22Rv1 (cell line): ENCODE measurements around the gene NELL1.

Source experiments
- ZFX ChIP-seq: fragments of 450-650 bp; IDR thresholded peaks from 2 replicates; pipeline ENCODE4 v1.6.1; 2017; ENCODE audit warnings: antibody characterized with exemption, borderline replicate concordance
- TF ChIP-seq, protein P1 (sequence below): fragments of 450-650 bp; IDR thresholded peaks from 2 replicates; pipeline ENCODE4 v1.5.1; 2017; ENCODE audit warnings: mild to moderate bottlenecking

DNA sequence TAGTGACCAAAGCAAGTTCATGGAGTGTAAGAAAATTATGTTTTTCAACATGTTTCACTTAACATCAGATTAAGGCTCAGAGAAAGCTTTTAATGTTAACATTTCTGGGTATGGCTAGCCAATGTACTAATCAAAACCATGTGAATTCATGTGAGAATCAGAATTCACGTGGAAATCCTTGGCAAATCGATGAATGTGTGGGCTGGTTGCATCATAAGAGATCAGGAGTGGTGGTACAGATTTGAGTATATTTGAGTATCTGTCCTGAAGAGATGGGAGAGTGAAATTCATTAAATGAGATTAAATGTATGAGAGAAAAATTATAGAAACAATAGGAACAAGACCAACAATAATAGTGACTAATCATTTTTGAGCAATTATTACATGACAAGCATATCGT is 884.9 kb downstream of the NELL1 start:
- TF ChIP-seq, protein P1, sequence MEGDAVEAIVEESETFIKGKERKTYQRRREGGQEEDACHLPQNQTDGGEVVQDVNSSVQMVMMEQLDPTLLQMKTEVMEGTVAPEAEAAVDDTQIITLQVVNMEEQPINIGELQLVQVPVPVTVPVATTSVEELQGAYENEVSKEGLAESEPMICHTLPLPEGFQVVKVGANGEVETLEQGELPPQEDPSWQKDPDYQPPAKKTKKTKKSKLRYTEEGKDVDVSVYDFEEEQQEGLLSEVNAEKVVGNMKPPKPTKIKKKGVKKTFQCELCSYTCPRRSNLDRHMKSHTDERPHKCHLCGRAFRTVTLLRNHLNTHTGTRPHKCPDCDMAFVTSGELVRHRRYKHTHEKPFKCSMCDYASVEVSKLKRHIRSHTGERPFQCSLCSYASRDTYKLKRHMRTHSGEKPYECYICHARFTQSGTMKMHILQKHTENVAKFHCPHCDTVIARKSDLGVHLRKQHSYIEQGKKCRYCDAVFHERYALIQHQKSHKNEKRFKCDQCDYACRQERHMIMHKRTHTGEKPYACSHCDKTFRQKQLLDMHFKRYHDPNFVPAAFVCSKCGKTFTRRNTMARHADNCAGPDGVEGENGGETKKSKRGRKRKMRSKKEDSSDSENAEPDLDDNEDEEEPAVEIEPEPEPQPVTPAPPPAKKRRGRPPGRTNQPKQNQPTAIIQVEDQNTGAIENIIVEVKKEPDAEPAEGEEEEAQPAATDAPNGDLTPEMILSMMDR: no peak
- TF ChIP-seq ZFX: no peak
